K562 (cell line): ENCODE results near the gene OR13J1. TPM values are rescaled to one million over a fixed set of nuclear protein-coding genes. Genes with fewer than 3 reads are reported as not detected.

Source experiments
- ATAC-seq: fragments of 200-7000 bp; cut with Tn5 transposase; 3 replicates; pipeline ENCODE4 v1.9.1; 2020; ENCODE audit warnings: moderate library complexity
- BruUV-seq: library from RNA; stranded (reverse); fragments of 400-500 nt; replicated peaks from 2 replicates; lab custom pipeline; 2021; lab: Mats Ljungman, UMichigan
- CTCF ChIA-PET: fragments of 300-600 bp; formaldehyde crosslinking; extraction: SDS; loops from one replicate; lab custom pipeline; 2021; ENCODE audit warnings: low intra/inter-chr PET ratio; lab: Yijun Ruan, JAX
- POLR2A ChIA-PET: fragments of 300-600, 350-650 bp; sonication (Branson Sonifier 250); formaldehyde crosslinking; extraction: SDS; loops from one replicate; lab custom pipeline; 2021; ENCODE audit warnings: antibody characterized with exemption, inconsistent platforms; lab: Yijun Ruan, JAX
- DNase-seq, 4 experiments: peaks; one replicate each; pipeline versions ENCODE4 v3.0.0 to v3.0.0-alpha.2; 2011 to 2018; ENCODE audit warnings: low spot score in 3 of 4, mixed read lengths in 3 of 4; ENCODE audit errors: extremely low read depth in 1 of 4
- FAIRE-seq: peaks from 2 replicates; lab custom pipeline; 2011; peaks lifted over from hg19 to GRCh38; lab: Jason Lieb, UNC
- H2AFZ ChIP-seq: 2 replicates; pipeline ENCODE4 v1.6.0; 2011; ENCODE audit warnings: low read depth, low read length, control low read depth, inconsistent platforms
- H3K27ac ChIP-seq: fragments of 200-600 bp; 3 replicates; pipeline ENCODE4 v1.8.0; 2011; ENCODE audit warnings: low read depth, mild to moderate bottlenecking, control low read depth, inconsistent platforms, low read length, moderate library complexity, mixed read lengths; ENCODE audit errors: extremely low read depth
- H3K27me3 ChIP-seq, 2 experiments: fragments of 300-600 bp in 1 of 2; 2 replicates in 1 of 2; 3 replicates in 1 of 2; pipeline versions ENCODE4 v1.6.0 to v1.8.0; 2011; ENCODE audit warnings: inconsistent platforms in 2 of 2, low read length in 2 of 2, mild to moderate bottlenecking in 1 of 2, mixed read lengths in 1 of 2, moderate library complexity in 1 of 2; ENCODE audit not compliant: control insufficient read depth in 2 of 2, insufficient read depth in 2 of 2
- H3K36me3 ChIP-seq: fragments of 300-600 bp; 3 replicates; pipeline ENCODE4 v1.8.0; 2011; ENCODE audit warnings: mild to moderate bottlenecking, low read length, inconsistent platforms; ENCODE audit not compliant: control insufficient read depth, insufficient read depth
- H3K4me1 ChIP-seq, 2 experiments: fragments of 200-600 bp in 1 of 2; replicated peaks in 1 of 2; 2 replicates in 1 of 2; 3 replicates in 1 of 2; pipeline versions ENCODE4 v1.5.1 to v1.8.0; 2011; ENCODE audit warnings: inconsistent platforms in 2 of 2, low read length in 2 of 2, mild to moderate bottlenecking in 1 of 2, mixed read lengths in 1 of 2, moderate library complexity in 1 of 2; ENCODE audit not compliant: control insufficient read depth in 2 of 2, insufficient read depth in 2 of 2
- H3K4me2 ChIP-seq: 2 replicates; pipeline ENCODE4 v1.6.1; 2011; ENCODE audit warnings: low read length, control low read depth, inconsistent platforms, mixed read lengths; ENCODE audit not compliant: insufficient read depth
- H3K4me3 ChIP-seq: fragments of 200-600 bp; sonication (generic), shearing (Covaris generic); 2 replicates; pipeline ENCODE4 v1.5.1; 2016; ENCODE audit warnings: control low read depth, inconsistent platforms
- H3K79me2 ChIP-seq: fragments of 200-600 bp; 3 replicates; pipeline ENCODE4 v1.8.0; 2011; ENCODE audit warnings: low read length, inconsistent platforms; ENCODE audit not compliant: control insufficient read depth, insufficient read depth
- H3K9ac ChIP-seq, 2 experiments: 2 replicates each; pipeline versions ENCODE4 v1.6.0 to v1.6.1; 2011; ENCODE audit warnings: low read depth in 2 of 2, low read length in 2 of 2, control low read depth in 1 of 2, inconsistent platforms in 1 of 2, mild to moderate bottlenecking in 1 of 2, mixed read lengths in 1 of 2; ENCODE audit not compliant: insufficient read depth in 1 of 2
- H3K9me1 ChIP-seq: one replicate; pipeline ENCODE4 v1.6.0; 2011; ENCODE audit warnings: inconsistent platforms, mild to moderate bottlenecking, low read length, moderate library complexity; ENCODE audit not compliant: control insufficient read depth, insufficient read depth
- H3K9me3 ChIP-seq: replicated peaks from 2 replicates; pipeline ENCODE4 v1.5.1; 2011; ENCODE audit warnings: low read depth, low read length, inconsistent platforms; ENCODE audit not compliant: control insufficient read depth, insufficient read depth
- H4K20me1 ChIP-seq: replicated peaks from 2 replicates; pipeline ENCODE4 v1.6.1; 2011; ENCODE audit warnings: low read length, inconsistent platforms, mixed read lengths; ENCODE audit not compliant: control insufficient read depth, insufficient read depth
- BRCA1 ChIP-seq, 2 experiments: fragments of 450-650 bp in 1 of 2; sonication (generic) in 1 of 2; formaldehyde crosslinking in 1 of 2; IDR thresholded peaks; 2 replicates each; pipeline versions ENCODE4 v1.5.0 to v1.6.1; 2017 to 2020; ENCODE audit warnings: mild to moderate bottlenecking in 1 of 2, missing genetic modification reagents in 1 of 2
- BRD4 ChIP-seq: fragments of 200-600 bp; sonication (generic); IDR thresholded peaks from 2 replicates; pipeline ENCODE4 v1.6.1; 2017; ENCODE audit warnings: inconsistent platforms
- FUS ChIP-seq: fragments of 200-400 bp; formaldehyde crosslinking; optimal IDR thresholded peaks from 2 replicates; pipeline ENCODE3; 2017; ENCODE audit warnings: low read depth, low read length
- RBM34 ChIP-seq: fragments of 200-400 bp; formaldehyde crosslinking; IDR thresholded peaks from 2 replicates; pipeline ENCODE4 v1.6.1; 2018; ENCODE audit warnings: low read length, borderline replicate concordance; ENCODE audit not compliant: insufficient read depth
- ZFPM2 ChIP-seq: fragments of 250-450 bp; sonication (Bioruptor Pico); IDR thresholded peaks from 2 replicates; pipeline ENCODE4 v1.5.1; 2022; ENCODE audit warnings: mild to moderate bottlenecking
- ZNF282 ChIP-seq: sonication (generic); formaldehyde crosslinking; IDR thresholded peaks from 2 replicates; pipeline ENCODE4 v1.8.1; 2023; ENCODE audit warnings: missing genetic modification reagents
- WGBS: fragments of 100-300 bp; shearing (Covaris generic); methylation state at CpG from one replicate; pipeline ENCODE4 v1.1.6; 2016; ENCODE audit warnings: low coverage, mixed read lengths; ENCODE audit not compliant: insufficient coverage; ENCODE audit errors: missing lambda C conversion rate; 5-methylcytosine and 5-hydroxymethylcytosine counted together
- in situ Hi-C: fragments of 300-500 bp; cut with MboI; formaldehyde crosslinking; loops from 4 replicates; pipeline ENCODE4 v1.15.0; 2018; ENCODE audit warnings: inconsistent platforms, mixed read lengths
- intact Hi-C: fragments of 100-400 bp; cut with micrococcal nuclease; formaldehyde crosslinking; loops from 2 replicates; pipeline ENCODE4 v1.14.2; 2022
- polyA plus RNA-seq, 8 experiments: library from polyadenylated mRNA; depleted of rRNA in 4 of 8; stranded (reverse) in 5 of 8; unstranded in 3 of 8; fragments of >200 nt; fragmentation: Nextera tagmentation in 2 of 8; fragmentation: Illumina TruSeq in 1 of 8; extraction: Ambion mirVana in 2 of 8; extraction: Trizol in 1 of 8; gene quantifications; 2 replicates each; pipeline versions ENCODE4 v1.2.1 to v1.2.3, GENCODE V29; 2011 to 2014; ENCODE audit warnings: inconsistent platforms in 1 of 8, missing spikeins in 1 of 8
- total RNA-seq, 7 experiments: library from RNA; depleted of rRNA in 6 of 7; stranded (reverse); fragments of >200 nt in 6 of 7; fragmentation: Illumina TruSeq in 2 of 7; extraction: Trizol in 2 of 7; gene quantifications; 2 replicates each; pipeline versions ENCODE4 v1.2.1 to v1.2.3, GENCODE V29; 2011 to 2021; ENCODE audit warnings: low replicate concordance in 1 of 7
- TF ChIP-seq, protein P1 (sequence below): fragments of 200-600 bp; sonication (generic); IDR thresholded peaks from one replicate; pipeline ENCODE4 v1.6.1; 2012; ENCODE audit warnings: mild to moderate bottlenecking, low read depth, low read length, inconsistent platforms

OR13J1 gene
- total and polyA plus RNA-seq, 9 of the 15 experiments (the other 6 are each of a cell fraction or from before 2014, with no cell fraction given): not detected

DNA sequence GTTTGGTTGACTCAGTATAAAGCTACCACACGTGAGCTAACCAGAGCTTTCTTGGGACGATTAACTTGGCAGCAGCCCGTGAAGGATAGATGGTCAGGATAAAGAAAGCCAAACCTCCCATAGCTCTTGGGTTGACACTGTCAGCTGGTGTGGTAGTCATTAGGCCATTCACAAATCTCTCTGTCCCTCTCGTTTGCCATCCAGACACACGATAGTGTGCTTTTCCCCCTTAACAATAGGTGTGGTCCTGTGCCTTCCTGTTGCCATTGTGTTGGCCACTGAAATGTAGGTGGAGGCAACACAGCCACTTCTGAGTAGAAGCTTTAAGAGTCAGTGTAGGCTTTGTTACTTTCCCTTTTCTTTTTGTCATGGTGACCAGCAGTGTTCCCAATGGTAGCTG lies 11.7 kb downstream of the OR13J1 start:
- intact Hi-C loops: no loop called here
- DNase-seq (no peak), ATAC-seq (no peak), FAIRE-seq (no peak)
- ChIA-PET POLR2A (interaction anchor here (1.5 kb wide), 1 partner anchor 13 kb away, joined by 3 read pairs; no protein-coding TSS in a partner anchor), CTCF (no interaction called here)
- H3K4me2 ChIP-seq: no peak overlapping the region
- no peak overlapping the region for H3K9ac ChIP-seq
- WGBS: 0% methylated on average over 4 of the region's 5 CpGs
- no peaks in the 10 kb centered on the region for H3K4me1 ChIP-seq
- H3K36me3 ChIP-seq: no peaks in the 10 kb centered on the region
- no peak overlapping the region for H3K4me3 ChIP-seq
- no peaks in the 10 kb centered on the region for H3K9me3 ChIP-seq
- H2AFZ ChIP-seq: no peak overlapping the region
- H3K79me2 ChIP-seq: no peaks in the 10 kb centered on the region
- H3K9me1 ChIP-seq: no peaks in the 10 kb centered on the region
- no peaks in the 10 kb centered on the region for H4K20me1 ChIP-seq
- in situ Hi-C loops: no loop called here
- no peak overlapping the region for H3K27ac ChIP-seq
- no TSS peak for BruUV-seq
- H3K27me3 ChIP-seq: peaks cover 18 to 75% of the 10 kb centered on the region in 2 experiments
- TF ChIP-seq, protein P1, sequence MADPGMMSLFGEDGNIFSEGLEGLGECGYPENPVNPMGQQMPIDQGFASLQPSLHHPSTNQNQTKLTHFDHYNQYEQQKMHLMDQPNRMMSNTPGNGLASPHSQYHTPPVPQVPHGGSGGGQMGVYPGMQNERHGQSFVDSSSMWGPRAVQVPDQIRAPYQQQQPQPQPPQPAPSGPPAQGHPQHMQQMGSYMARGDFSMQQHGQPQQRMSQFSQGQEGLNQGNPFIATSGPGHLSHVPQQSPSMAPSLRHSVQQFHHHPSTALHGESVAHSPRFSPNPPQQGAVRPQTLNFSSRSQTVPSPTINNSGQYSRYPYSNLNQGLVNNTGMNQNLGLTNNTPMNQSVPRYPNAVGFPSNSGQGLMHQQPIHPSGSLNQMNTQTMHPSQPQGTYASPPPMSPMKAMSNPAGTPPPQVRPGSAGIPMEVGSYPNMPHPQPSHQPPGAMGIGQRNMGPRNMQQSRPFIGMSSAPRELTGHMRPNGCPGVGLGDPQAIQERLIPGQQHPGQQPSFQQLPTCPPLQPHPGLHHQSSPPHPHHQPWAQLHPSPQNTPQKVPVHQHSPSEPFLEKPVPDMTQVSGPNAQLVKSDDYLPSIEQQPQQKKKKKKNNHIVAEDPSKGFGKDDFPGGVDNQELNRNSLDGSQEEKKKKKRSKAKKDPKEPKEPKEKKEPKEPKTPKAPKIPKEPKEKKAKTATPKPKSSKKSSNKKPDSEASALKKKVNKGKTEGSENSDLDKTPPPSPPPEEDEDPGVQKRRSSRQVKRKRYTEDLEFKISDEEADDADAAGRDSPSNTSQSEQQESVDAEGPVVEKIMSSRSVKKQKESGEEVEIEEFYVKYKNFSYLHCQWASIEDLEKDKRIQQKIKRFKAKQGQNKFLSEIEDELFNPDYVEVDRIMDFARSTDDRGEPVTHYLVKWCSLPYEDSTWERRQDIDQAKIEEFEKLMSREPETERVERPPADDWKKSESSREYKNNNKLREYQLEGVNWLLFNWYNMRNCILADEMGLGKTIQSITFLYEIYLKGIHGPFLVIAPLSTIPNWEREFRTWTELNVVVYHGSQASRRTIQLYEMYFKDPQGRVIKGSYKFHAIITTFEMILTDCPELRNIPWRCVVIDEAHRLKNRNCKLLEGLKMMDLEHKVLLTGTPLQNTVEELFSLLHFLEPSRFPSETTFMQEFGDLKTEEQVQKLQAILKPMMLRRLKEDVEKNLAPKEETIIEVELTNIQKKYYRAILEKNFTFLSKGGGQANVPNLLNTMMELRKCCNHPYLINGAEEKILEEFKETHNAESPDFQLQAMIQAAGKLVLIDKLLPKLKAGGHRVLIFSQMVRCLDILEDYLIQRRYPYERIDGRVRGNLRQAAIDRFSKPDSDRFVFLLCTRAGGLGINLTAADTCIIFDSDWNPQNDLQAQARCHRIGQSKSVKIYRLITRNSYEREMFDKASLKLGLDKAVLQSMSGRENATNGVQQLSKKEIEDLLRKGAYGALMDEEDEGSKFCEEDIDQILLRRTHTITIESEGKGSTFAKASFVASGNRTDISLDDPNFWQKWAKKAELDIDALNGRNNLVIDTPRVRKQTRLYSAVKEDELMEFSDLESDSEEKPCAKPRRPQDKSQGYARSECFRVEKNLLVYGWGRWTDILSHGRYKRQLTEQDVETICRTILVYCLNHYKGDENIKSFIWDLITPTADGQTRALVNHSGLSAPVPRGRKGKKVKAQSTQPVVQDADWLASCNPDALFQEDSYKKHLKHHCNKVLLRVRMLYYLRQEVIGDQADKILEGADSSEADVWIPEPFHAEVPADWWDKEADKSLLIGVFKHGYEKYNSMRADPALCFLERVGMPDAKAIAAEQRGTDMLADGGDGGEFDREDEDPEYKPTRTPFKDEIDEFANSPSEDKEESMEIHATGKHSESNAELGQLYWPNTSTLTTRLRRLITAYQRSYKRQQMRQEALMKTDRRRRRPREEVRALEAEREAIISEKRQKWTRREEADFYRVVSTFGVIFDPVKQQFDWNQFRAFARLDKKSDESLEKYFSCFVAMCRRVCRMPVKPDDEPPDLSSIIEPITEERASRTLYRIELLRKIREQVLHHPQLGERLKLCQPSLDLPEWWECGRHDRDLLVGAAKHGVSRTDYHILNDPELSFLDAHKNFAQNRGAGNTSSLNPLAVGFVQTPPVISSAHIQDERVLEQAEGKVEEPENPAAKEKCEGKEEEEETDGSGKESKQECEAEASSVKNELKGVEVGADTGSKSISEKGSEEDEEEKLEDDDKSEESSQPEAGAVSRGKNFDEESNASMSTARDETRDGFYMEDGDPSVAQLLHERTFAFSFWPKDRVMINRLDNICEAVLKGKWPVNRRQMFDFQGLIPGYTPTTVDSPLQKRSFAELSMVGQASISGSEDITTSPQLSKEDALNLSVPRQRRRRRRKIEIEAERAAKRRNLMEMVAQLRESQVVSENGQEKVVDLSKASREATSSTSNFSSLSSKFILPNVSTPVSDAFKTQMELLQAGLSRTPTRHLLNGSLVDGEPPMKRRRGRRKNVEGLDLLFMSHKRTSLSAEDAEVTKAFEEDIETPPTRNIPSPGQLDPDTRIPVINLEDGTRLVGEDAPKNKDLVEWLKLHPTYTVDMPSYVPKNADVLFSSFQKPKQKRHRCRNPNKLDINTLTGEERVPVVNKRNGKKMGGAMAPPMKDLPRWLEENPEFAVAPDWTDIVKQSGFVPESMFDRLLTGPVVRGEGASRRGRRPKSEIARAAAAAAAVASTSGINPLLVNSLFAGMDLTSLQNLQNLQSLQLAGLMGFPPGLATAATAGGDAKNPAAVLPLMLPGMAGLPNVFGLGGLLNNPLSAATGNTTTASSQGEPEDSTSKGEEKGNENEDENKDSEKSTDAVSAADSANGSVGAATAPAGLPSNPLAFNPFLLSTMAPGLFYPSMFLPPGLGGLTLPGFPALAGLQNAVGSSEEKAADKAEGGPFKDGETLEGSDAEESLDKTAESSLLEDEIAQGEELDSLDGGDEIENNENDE: no peak
- TF ChIP-seq FUS: no peak
- TF ChIP-seq ZNF282 (CRISPR knock-in tag): no peak
- TF ChIP-seq BRCA1 (IDR thresholded peaks at IDR 0.05): no peak
- no peak for TF ChIP-seq BRCA1 (CRISPR knock-in tag; IDR thresholded peaks at IDR 0.05)
- TF ChIP-seq RBM34: no peak
- no peak for TF ChIP-seq ZFPM2 (CRISPR knock-in tag)
- TF ChIP-seq BRD4: no peak
